ENCODE results near the gene DAPK1.
"Not testable (repeated sequence)": the region's sequence is repeated elsewhere in the genome, so short reads cannot be mapped to it uniquely, and the experiment has no call there.

Gene DAPK1

DNA sequence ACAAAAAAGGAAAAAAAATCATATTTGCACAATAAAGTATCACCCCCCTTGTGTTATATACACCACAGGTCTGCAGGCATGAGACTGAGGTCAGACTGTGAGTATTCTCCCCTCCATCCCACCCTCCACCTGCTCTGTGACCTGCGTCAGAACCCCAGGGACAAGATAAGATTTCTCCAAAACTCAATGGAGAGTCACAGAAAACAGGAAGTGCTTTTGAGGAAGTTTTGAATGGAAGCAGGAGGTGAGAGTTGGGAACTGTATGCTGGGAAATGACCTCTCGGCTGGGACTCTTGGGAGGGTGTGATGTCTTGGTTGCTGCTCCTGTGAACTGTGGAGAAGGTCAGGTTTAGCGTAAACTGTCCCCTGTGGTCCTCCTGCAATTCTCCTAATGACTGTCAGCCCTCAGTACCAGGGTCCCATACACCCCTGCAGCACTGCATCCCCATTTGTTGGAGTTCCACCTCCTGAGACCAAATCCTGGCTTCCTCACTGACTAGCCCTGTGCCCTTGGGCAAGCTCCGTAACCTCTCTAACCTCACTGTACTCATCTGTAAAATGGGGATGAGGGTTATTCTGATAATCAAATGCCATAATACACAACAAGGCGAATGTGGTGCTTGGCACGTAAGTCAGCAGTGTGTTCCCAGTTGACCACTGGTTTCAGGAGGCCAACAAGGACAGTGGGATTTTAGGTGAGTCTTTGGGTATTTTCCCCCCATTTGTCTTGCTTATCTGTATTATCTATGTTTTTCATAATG, 221.4 kb downstream of the DAPK1 start:
- no peak for DNase-seq

GRCh38 chr9:87720173-87720572, 222.5 kb downstream of the DAPK1 start:
- no peak for DNase-seq

- no peak for DNase-seq
Measured at GRCh38 chr9:87722393-87723088, 224.9 kb downstream of the DAPK1 start.

- no peak for DNase-seq
Measured at GRCh38 chr9:87725356-87725899, 227.8 kb downstream of the DAPK1 start.

DNA sequence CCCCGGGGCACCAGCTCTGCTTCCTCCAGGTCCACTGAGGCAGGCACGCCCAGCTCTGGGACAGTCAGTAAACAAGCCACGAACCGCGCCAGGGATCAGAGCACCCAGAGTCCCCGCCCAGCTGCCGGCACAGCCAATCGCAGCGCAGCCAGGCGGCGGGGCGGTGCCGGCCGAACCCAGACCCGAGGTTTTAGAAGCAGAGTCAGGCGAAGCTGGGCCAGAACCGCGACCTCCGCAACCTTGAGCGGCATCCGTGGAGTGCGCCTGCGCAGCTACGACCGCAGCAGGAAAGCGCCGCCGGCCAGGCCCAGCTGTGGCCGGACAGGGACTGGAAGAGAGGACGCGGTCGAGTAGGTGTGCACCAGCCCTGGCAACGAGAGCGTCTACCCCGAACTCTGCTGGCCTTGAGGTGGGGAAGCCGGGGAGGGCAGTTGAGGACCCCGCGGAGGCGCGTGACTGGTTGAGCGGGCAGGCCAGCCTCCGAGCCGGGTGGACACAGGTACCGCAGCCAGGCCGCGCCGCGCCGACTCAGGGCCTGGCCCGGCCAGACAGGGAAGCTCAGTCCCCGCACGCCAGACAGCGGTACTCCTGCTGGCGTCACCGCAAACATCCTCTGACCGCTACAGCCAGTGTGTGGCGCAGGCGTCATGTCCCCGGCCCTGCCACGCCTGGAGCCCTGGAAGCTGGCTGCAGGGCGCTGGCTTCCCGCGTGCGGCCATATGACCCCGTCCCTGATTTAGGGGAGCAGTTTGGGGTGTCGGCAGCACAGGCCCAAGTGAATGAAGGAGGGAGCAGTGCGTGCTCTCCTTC, 228.4 kb downstream of the DAPK1 start, which contains the start of gene CTSL:
Gene CTSL (plus strand): TSS at position 220 of the 810 bp plus-strand sequence. CDS start 1,485 bp downstream, outside the sequence.
- DNase-seq = no peak

DNA sequence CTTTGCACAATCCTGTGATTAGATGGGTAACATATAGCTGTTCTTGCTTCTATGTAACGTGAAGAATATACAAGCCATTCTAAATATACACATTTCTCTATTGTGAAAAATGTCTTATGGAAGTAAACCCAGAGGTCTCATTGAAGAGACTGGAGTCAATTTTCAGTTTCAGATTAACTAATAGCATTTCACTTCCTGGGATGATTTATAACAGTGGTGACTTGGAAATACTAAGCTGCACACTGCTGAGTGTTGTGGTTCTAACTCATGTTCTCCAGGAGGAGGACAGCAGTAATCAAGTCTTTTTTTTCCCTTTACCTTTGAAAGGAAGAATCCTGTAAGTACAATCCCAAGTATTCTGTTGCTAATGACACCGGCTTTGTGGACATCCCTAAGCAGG, 231.6 kb downstream of the DAPK1 start:
- no peak for DNase-seq

- no peak for DNase-seq
Measured at GRCh38 chr9:87731321-87731720, 233.7 kb downstream of the DAPK1 start.

DNA sequence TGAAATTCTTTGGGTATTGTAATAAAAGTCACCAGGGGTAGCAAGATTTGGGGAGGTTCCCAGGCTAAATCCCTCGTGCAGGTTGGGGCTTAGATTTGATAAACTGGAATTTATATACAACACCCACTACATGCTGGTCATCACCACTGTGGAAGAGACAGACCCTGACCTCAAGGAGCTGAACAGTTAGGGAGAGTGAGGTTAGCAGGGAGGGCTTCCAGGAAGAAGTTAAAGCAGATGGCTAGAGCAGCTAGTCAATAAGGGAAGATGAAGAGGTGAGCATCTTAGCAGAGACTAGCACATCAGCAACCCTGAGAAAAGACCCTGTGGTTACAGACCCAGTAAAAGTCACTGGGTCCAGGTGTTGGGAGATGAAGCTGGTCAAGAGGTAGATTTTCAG, 234.7 kb downstream of the DAPK1 start:
- no peak for DNase-seq

DNA sequence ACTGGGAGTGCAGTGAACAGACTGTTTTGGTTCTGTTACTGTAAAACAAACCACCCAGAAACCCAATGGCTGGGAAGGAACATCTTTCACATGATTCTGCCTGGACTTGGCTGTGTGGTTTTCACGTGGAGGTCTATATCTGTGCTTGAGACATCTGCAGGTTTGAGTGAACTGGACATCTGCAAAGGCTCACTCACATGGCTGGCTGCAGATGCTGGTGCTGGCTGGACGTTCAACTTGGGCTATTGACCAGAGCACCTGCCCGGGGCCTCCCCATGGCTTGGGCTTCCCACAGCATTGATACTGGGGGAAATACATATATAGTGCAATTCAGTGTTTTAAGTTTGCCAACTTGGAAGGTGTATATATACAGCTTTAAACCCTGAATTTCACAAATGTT, 235.1 kb downstream of the DAPK1 start:
- no peak for DNase-seq

DNA sequence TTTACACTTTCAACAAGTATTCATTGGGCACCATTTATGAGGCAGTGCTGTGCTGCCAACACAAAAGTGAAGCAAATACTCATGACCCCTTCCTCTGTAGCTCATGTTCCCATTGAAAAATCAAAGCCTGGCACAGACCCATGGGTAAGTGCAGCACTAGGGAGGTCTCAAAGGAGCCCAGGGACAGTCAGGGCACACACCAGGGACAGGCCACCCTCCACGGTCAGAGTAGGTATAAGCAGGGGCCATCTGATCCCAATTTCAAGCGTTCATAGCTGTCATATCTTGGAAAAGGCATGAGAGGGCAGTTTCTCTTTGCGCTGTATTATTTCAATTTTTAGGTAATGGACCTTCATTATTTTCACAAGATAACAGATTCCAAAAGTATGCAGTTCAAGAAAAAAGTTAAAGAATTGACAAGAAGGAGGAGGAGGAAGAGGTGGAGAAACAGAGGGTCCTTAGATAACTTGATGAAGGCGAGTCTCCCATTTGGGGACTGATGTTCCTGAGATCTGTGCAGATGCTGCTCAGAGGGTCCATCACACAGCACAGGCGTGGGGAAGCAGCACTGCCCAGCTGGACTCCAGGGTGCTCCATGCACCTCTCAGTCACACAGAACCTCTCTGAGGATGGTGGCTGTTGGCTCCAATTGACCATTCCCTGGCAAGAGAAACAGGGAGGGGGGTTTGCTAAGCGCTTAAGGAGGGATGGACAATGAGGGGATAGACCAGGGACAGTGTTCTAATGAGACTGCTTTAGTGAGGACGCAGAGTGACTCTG, 235.8 kb downstream of the DAPK1 start:
- no peak for DNase-seq

DNA sequence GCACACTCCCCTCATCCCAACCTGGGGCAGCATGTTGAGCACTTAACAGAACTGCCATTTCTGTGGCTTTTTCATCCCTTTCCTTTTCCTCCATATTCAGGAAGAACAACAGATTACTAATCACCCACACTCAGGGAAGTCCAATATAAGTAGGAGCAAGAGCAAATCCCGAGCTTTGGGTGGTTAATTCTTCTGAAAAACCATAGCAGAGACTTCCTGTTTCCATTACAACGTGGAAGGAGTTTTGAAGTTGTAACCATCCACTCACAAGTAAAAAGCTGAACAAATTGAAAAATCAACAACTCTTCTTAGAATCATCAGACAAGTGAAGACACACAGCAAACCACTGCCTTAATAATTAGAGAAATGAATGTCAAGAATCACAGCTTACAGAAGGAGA, 236.4 kb downstream of the DAPK1 start:
- no peak for DNase-seq

- no peak for DNase-seq
Measured at GRCh38 chr9:87739546-87739945, 241.9 kb downstream of the DAPK1 start.

DNA sequence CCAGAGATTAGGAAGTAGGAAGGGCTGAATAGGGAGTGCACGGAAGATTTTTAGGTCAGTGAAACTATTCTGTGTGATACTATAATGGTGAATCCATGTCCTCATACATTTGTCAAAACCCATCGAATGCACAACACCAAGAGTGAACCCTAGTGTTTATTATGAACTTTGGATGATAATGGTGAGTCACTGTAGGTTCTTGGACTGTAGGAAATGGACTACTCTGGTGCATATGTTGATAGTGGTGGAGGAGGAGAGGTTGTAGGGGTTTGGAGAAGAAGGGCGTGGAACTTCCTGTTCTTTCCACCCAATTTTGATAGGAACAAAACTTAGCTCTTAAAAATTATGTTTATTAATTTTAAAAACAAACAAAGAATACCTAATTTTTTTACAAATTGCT, 242.5 kb downstream of the DAPK1 start:
- no peak for DNase-seq

GRCh38 chr9:87741326-87741725, 243.7 kb downstream of the DAPK1 start:
- DNase-seq = no peak

- DNase-seq = no peak
Measured at GRCh38 chr9:87741891-87742290, 244.2 kb downstream of the DAPK1 start.

DNA sequence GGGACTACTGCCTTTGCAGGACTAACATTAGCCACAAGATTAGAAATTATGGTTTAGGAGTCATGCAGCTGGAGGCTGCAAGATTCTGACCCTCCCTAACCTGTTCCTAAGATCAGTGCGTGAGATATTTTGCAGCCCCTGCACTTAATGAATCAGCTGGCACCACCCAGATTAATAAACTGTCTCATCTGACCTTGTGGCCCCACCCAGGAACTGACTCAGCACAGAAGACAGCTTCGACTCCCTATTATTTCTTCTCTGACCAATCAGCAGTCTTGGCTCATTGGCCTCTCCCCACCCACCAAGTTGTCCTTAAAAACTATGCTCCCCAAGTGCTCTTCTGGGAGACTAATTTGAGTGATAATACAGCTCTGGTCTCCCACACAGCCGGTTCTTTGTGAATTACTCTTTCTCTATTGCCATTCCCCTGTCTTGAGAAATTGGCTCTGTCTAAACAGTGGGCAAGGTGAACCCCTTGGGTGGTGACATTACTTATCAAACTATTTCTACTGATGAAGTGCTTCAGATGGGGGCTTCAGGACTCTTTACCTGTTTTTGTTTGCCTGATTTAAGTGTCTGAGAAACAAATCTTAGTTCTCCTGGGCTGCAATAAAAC, 245.3 kb downstream of the DAPK1 start:
- DNase-seq = no peak

- not testable (repeated sequence) for DNase-seq
Measured at GRCh38 chr9:87744247-87744646, 246.6 kb downstream of the DAPK1 start.

- DNase-seq = no peak
Measured at GRCh38 chr9:87746186-87746585, 248.5 kb downstream of the DAPK1 start.

DNA sequence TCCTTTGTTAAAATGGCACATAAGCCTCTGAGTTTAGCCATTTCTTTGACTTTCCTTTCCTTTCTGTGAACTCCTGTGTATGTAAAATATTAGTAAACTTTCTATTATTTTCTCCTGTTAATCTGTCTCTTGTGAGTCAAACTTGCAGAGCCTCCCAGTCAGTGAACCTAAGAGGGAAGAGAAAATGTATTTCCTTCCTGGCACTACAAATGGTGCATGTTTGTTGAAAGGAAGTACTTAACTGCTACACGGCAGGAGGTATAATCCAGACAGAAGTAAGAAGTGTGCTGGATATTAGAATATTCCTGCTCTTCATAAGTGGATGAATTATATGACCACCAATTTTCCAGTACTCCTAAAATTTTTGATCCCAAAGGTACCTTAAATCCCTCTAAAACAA, 251.2 kb downstream of the DAPK1 start:
- DNase-seq = no peak

DNA sequence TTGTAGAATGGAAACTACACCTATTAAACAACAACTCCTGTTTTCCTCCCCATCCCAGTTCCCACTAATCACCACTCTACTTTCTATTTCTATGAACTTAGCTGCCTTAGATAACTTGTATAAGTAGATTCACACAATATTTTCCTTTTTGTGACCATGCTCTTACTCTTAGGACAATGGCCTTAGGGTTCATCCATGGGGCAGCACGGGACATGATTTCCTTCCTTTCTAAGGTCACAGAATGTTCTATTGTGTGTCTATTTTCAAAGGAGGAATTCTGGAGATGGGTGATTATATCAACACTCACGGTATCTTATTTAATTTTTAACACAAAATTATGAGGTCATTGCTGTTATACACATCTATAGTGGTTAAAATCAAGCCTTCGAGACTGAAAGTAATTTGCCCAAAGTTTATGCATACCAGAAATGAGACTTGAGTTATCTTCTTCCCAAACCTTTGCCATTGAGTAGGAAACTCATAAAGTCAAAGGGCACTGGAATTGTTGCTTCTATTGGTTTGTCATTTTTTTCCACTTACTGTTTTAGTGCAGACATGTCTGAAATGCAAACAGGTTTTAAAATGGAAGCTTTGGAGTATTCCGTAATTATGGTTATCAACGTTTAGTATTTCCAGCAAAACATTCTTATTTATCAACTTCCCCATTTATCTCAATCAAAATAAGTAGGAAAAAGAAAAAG, 251.8 kb downstream of the DAPK1 start:
- no peak for DNase-seq

DNA sequence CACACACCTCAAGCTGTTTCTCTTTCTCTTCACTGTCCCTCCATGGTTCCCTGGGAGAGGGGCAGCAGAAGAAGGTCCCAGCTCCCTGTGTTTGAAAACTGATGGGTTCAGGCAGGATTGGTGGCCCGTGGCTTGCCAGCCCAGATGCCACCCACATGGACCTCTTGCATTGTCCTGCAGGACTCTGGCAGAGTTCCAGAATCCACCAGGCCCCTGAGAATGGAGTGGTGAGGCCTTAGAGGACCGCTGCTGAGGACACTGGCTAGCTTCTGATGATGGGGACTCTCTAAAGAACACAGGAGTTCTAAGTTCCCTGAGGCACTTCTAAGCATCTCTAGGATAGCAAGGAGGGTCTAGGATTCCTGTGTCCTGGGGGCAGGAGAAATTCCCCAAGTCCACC, 253.1 kb downstream of the DAPK1 start:
- no peak for DNase-seq

Measured in NCI-H524 treated with DMSO at 0.1 percent for 48 hours (cell line).